OCI-LY7 (cell line): Measurements from ENCODE around the gene DNAAF8. TPM values are rescaled to one million over a fixed set of nuclear protein-coding genes. Genes with fewer than 3 reads are reported as not detected.

Experiments
- BruUV-seq: library from RNA; stranded (reverse); fragments of 400-500 nt; replicated peaks from 2 replicates; lab custom pipeline; 2021; lab: Mats Ljungman, UMichigan
- CTCF ChIA-PET: fragments of 300-600 bp; sonication (Branson Sonifier 250); formaldehyde crosslinking; loops from one replicate; lab custom pipeline; 2022; ENCODE audit warnings: antibody characterized with exemption; ENCODE audit not compliant: unreplicated experiment; lab: Charles Lee
- POLR2A ChIA-PET: fragments of 300-600 bp; sonication (Branson Sonifier 250); formaldehyde crosslinking; loops from one replicate; lab custom pipeline; 2022; ENCODE audit warnings: antibody characterized with exemption; lab: Charles Lee
- DNase-seq: peaks from one replicate; pipeline ENCODE4 v3.0.0-alpha.2; 2015; ENCODE audit warnings: low spot score
- H2AFZ ChIP-seq: fragments of 200-600 bp; sonication (generic), shearing (Covaris generic); 2 replicates; pipeline ENCODE4 v1.6.1; 2014; ENCODE audit warnings: mild to moderate bottlenecking, antibody characterized with exemption, low read length, moderate library complexity
- H3K27ac ChIP-seq: fragments of 200-600 bp; sonication (generic); 2 replicates; pipeline ENCODE4 v1.5.1; 2014; ENCODE audit warnings: mixed run types, low read depth, mild to moderate bottlenecking, moderate library complexity, low read length, inconsistent platforms; ENCODE audit not compliant: poor library complexity, severe bottlenecking
- H3K36me3 ChIP-seq: fragments of 200-600 bp; sonication (generic); 2 replicates; pipeline ENCODE4 v1.6.1; 2014; ENCODE audit warnings: mild to moderate bottlenecking, antibody characterized with exemption, low read length, moderate library complexity, mixed read lengths; ENCODE audit not compliant: insufficient read depth
- H3K4me1 ChIP-seq: fragments of 200-600 bp; sonication (generic); 2 replicates; pipeline ENCODE4 v1.5.1; 2014; ENCODE audit warnings: mild to moderate bottlenecking, low read length; ENCODE audit not compliant: insufficient read depth, poor library complexity, severe bottlenecking
- H3K4me2 ChIP-seq: fragments of 200-600 bp; sonication (generic); 2 replicates; pipeline ENCODE4 v1.6.1; 2014; ENCODE audit warnings: mild to moderate bottlenecking, low read length
- H3K4me3 ChIP-seq: fragments of 200-600 bp; sonication (generic); 2 replicates; pipeline ENCODE4 v1.5.1; 2014; ENCODE audit warnings: mild to moderate bottlenecking, low read depth, low read length; ENCODE audit not compliant: poor library complexity, severe bottlenecking
- H3K79me2 ChIP-seq: fragments of 200-600 bp; sonication (generic); 2 replicates; pipeline ENCODE4 v1.6.1; 2016; ENCODE audit warnings: low read depth, mild to moderate bottlenecking, low read length, moderate library complexity, mixed read lengths; ENCODE audit not compliant: insufficient read depth
- H3K9me2 ChIP-seq: fragments of 200-600 bp; sonication (generic); 2 replicates; pipeline ENCODE4 v1.6.1; 2016; ENCODE audit warnings: mild to moderate bottlenecking, low read length, mixed read lengths; ENCODE audit not compliant: insufficient read depth
- H3K9me3 ChIP-seq: fragments of 200-600 bp; sonication (generic); 2 replicates; pipeline ENCODE4 v1.6.1; 2014; ENCODE audit warnings: mild to moderate bottlenecking, mixed run types, low read length, mixed read lengths
- H4K20me1 ChIP-seq: fragments of 200-600 bp; sonication (generic); 2 replicates; pipeline ENCODE4 v1.6.1; 2014; ENCODE audit warnings: mild to moderate bottlenecking, antibody characterized with exemption, low read length, moderate library complexity, mixed read lengths; ENCODE audit not compliant: insufficient read depth
- EZH2phosphoT487 ChIP-seq: fragments of 200-600 bp; sonication (generic); IDR thresholded peaks from 2 replicates; pipeline ENCODE4 v1.6.1; 2018; ENCODE audit warnings: low read depth, borderline replicate concordance, mild to moderate bottlenecking, mixed run types, antibody characterized with exemption, low read length, moderate library complexity, mixed read lengths
- intact Hi-C: fragments of 100-400 bp; cut with micrococcal nuclease; formaldehyde crosslinking; loops from one replicate; pipeline ENCODE4 v1.10.0; 2022; ENCODE audit not compliant: unreplicated experiment
- total RNA-seq, 2 experiments: library from RNA; depleted of rRNA in 1 of 2; stranded (reverse); fragments of >200 nt in 1 of 2; shearing (Covaris generic) in 1 of 2; gene quantifications; 2 replicates each; pipeline ENCODE4 v1.2.3, GENCODE V29; 2014 to 2022
- TF ChIP-seq, protein P1 (sequence below): fragments of 200-600 bp; sonication (generic); conservative IDR thresholded peaks from 2 replicates; pipeline ENCODE4 v1.5.1; 2014; ENCODE audit warnings: mild to moderate bottlenecking, antibody characterized with exemption, low read length, moderate library complexity, mixed read lengths

DNAAF8 gene
- total RNA-seq, 2 experiments from 2014 or later, result 0.38 to 1.1 TPM

DNA sequence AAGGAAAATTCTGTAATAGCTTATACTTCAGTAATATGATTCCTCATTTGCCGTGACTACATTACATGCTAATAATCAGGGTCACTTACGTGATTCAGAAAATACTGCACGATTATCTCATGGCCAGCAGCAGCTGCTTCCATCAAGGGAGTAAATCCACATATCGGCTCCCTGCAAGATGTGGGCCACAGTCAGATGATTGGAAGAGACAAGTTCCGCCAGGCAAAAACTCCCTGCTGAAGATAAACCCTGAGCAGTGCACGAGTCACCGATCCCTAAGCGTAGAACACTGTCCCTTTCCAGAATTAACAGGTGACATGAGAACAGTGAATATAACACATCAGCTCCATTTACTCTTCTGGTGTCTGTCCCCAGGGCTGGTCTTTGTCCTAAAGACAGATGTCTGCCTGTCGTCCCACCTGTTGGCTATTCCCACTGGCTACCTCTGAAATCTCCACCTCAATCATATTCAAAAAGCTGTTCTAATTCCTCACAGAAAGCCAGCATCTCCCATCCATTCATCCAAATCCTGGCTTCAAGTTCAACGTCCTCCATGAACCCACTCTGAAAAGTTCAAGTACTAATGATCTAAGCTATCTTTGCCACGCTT lies 9.6 kb upstream of the DNAAF8 start:
- intact Hi-C loops, result no loop called here
- Histone ChIP-seq H3K4me1 (no peaks in the 10 kb centered on the region), H3K9me2 (no peaks in the 10 kb centered on the region), H3K27ac (no peak overlapping the region), H3K4me2 (no peak overlapping the region), H2AFZ (no peak overlapping the region), H3K36me3 (peaks cover 19% of the 10 kb centered on the region; the same call in 1 of the 2 replicates), H3K79me2 (no peaks in the 10 kb centered on the region), H3K9me3 (no peaks in the 10 kb centered on the region), H4K20me1 (no peaks in the 10 kb centered on the region), H3K4me3 (no peak overlapping the region)
- CTCF ChIA-PET, result interaction anchor here (0.5 kb wide), 1 partner anchor 304 kb away, joined by 9 read pairs; no protein-coding TSS in a partner anchor
- BruUV-seq, result no TSS peak
- POLR2A ChIA-PET, result interaction anchor here (0.6 kb wide), 1 partner anchor 21 kb away, joined by 5 read pairs; no protein-coding TSS in a partner anchor
- no peak for DNase-seq
- TF ChIP-seq, protein P1, sequence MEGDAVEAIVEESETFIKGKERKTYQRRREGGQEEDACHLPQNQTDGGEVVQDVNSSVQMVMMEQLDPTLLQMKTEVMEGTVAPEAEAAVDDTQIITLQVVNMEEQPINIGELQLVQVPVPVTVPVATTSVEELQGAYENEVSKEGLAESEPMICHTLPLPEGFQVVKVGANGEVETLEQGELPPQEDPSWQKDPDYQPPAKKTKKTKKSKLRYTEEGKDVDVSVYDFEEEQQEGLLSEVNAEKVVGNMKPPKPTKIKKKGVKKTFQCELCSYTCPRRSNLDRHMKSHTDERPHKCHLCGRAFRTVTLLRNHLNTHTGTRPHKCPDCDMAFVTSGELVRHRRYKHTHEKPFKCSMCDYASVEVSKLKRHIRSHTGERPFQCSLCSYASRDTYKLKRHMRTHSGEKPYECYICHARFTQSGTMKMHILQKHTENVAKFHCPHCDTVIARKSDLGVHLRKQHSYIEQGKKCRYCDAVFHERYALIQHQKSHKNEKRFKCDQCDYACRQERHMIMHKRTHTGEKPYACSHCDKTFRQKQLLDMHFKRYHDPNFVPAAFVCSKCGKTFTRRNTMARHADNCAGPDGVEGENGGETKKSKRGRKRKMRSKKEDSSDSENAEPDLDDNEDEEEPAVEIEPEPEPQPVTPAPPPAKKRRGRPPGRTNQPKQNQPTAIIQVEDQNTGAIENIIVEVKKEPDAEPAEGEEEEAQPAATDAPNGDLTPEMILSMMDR, result no peak
- no peak for TF ChIP-seq EZH2phosphoT487

DNA sequence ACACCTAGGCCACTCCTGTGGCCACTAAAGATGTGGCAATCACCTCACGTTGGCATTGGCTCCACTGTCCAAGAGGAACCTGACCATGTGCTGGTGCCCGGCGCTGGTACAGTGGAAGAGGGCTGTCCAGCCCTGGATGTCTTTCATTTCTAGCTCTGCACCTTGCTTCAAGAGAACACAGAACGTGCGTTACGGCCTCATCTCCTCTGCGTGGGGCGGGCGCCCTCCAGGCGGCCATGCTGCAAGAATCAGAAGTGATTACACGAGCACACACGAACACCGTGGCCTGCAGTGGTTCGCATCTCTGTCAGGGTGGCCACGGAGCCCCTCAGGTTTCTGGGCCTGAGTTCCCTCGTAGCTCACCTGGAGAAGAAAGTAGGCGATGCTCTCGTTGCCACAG lies 7.7 kb upstream of the DNAAF8 start:
- no TSS peak for BruUV-seq
- Histone ChIP-seq H3K27ac (no peak overlapping the region), H3K4me1 (no peaks in the 10 kb centered on the region), H3K36me3 (peaks cover 26% of the 10 kb centered on the region; the same call in 1 of the 2 replicates), H3K79me2 (no peaks in the 10 kb centered on the region), H2AFZ (no peak overlapping the region), H3K4me2 (no peak overlapping the region), H3K4me3 (no peak overlapping the region), H4K20me1 (no peaks in the 10 kb centered on the region), H3K9me2 (no peaks in the 10 kb centered on the region), H3K9me3 (no peaks in the 10 kb centered on the region)
- ChIA-PET POLR2A (no interaction called here), CTCF (no interaction called here)
- DNase-seq, result no peak
- TF ChIP-seq EZH2phosphoT487, result no peak
- TF ChIP-seq, protein P1, result no peak
- intact Hi-C loops, result no loop called here

DNA sequence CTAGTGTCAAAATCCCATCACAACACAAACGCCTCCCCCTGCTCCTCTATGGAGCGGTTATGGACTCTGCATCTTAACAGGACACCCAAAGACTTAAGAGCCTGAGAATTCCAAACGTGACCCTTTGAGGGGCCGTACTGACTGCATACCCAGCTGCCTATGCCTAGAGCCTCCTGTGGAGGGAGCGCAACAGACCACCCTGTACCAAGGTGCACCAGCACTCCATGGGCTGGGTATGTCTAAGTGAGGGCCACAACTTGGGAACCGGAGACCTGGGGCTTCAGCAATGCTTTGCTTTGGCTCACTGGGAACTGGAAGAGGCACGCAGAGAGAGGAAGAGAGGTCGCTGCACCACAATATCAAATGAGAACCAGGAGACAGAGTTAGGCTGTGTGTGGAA lies 5.7 kb upstream of the DNAAF8 start:
- peaks cover 9% of the 10 kb centered on the region for H3K4me1 ChIP-seq
- no peak overlapping the region for H3K4me2 ChIP-seq
- ChIA-PET POLR2A (no interaction called here), CTCF (no interaction called here)
- H3K9me2 ChIP-seq, result no peaks in the 10 kb centered on the region
- H3K4me3 ChIP-seq, result no peak overlapping the region
- TF ChIP-seq, protein P1, result no peak
- no peak for TF ChIP-seq EZH2phosphoT487
- H3K27ac ChIP-seq, result no peak overlapping the region
- no peak for DNase-seq
- H2AFZ ChIP-seq, result no peak overlapping the region
- no TSS peak for BruUV-seq
- no peaks in the 10 kb centered on the region for H4K20me1 ChIP-seq
- intact Hi-C loops, result no loop called here
- H3K36me3 ChIP-seq, result peaks cover 19% of the 10 kb centered on the region; the same call in 1 of the 2 replicates
- H3K79me2 ChIP-seq, result peaks cover 12% of the 10 kb centered on the region; the same call in 1 of the 2 replicates
- no peaks in the 10 kb centered on the region for H3K9me3 ChIP-seq
